GM21526 (cell line): ENCODE measurements around the gene MRPS31.

Experiments
- ATAC-seq: cut with Tn5 transposase; IDR thresholded peaks from one replicate; pipeline ENCODE4 v1.9.1; 2021; ENCODE audit warnings: moderate library complexity; ENCODE audit not compliant: unreplicated experiment, low FRiP score

The MRPS31 gene

DNA sequence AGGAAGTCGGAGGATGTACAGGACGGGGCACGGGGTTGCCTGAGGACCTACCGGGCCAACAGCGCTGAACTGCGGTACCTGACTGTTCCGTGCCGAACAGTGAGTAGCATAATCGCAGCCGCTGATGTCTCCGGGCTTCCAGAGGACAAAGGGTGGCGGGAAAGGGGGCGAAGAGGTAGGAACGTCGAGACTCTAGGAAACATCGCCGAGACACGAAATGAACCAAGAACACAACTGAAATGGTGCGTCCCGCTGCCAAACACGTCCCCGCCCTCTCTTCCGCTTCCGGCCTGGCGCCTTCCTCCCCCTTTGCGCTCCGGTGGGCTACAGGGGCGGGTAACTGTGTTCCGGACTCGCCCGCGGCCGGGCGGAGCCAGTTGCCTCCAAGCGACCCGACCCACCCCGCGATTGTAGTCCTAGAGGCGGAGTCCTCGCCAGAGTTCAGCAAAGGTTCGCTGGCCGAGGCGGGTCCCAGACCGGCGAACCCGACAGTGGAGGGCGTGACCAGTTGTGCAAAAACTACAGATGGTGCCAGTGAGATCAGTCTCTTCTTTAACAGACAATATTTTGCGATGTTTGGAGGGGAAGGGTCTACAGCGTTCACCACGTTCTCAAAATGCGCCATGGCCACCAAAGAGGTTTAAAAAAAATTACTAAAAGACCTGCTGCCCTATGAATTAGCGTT, at the start of gene MRPS31:
MRPS31 (minus strand) TSS at position 257 of the 685 bp plus-strand sequence; CDS start at position 203, 54 bp downstream.
- peak; percentile 92 for ATAC-seq

DNA sequence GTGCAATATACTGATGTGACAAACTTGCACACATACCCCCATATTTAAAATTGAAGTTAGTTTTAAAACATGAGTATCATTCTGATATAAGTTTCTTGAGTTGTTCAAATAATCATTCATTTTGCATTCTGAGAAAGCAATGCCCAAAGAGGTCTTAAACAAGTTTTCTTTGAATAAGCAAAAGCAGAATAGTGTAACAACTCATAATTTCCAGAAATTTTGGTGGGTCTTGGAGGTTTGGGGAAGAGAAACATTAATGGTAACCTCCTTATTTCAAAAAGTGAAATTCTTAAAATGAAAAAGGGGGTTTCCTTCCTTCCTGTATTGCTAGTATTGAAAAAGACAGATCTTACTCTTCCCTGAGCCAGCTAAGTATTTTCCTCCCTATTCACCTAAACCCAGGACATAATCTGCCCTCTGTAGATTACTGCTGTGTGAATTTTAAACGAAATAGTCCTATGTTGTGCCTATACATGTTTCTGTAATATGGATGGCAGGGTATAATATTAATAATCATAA, 48.9 kb upstream of the MRPS31 start:
- ATAC-seq, result no peak

DNA sequence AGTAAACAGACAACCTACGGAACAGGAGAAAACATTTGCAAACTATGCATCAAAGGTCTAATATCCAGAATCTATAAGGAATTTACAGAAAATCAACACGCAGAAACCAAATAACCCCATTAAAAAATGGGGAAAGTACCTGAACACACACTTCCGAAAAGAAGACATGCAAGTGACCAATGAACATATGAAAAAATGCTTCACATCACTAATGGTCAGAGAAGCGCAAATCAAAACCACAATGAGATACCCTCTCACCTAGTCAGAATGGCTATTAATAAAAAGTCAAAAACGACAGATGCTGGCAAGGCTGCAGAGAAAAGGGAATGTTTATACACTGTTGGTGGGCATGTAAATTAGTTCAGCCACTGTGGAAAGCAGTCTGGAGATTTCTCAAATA, 47.9 kb upstream of the MRPS31 start:
- no peak for ATAC-seq

DNA sequence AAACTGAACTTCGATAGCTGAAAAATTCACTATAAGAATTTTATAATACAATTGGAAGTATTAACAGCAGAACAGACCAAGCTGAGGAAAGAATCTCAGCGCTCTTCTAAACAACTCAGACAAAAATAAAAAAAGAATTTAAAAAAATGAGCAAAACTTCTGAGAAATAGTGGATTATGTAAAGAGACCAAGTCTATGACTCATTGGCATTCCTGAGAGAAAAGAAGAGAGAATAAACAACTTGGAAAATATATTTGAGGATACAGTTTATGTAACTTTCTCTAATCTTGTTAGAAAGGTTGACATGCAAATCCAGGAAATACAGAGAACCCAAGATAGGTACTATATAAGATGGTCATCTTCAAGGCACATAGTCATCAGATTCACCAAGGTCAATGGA, 43.8 kb upstream of the MRPS31 start:
- no peak for ATAC-seq

DNA sequence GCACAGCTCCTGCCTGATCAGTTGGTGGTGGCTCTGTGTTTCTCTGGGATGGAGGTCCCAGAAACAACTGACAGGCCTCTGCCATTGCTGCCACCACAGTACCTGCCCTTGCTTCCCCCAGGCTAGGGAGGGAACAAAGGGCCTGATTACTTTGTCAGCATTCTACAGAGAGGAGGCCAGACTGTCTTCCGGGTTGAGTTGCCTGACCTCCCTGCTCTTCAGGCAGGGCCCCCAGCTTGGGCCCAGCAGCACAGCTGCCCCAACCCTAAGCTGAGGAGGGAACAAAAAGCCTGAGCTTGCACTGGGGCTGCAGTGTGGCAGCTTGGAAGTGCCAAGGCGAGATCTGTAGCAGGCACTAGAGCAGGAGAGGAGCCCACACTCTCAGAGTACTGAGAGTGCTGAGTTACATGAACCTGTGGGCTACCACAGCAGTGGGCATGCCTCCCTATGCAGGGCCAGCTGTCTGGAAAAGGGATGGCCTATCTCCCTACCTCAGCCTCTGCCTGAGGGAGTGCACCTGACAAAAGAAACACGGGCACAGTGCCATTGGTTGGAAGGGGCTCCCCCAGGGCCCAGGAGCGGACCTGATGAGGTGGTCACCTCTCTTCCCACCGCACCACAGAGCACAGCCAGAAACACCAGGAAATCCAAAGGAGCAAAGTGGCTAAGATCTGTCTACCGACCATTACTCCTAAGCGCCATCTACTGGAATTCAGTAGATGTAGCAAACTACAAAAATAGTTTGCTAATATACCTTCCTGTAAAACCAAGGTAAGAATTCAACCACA, 42.9 kb upstream of the MRPS31 start:
- no peak for ATAC-seq

DNA sequence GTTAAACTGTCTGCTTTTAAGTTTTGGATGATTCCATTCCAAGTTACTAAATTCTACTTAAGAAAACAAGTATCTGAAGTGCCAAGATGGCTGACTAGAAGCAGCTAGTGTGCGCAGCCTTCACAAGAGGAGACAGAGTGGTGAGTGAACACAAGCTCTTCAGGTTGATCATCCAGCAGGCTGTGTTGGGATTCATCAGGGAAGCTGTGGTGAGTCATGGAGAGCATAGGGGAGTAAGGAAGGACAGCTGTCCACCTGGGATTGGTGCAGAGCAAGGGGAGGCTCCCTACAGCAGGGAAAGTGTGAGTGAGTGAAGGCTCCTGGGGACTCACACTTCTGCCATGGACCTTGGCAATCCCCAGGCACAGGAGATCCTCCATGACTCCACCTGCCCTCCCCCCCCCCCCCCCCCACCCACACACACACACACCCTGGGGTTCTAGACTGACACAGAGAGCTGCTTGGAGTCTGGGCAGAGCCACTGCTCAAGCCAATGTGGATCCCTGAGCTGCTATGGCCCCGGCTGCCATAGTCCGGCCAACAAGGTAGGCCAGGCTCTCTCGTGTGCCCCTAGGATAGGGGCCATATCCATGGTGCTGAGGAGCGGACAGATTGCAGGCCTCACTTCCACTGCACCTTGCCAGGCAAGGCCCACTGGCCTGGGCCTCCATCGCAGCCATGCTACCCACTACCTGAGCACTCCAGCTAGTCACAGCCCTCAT, 41.9 kb upstream of the MRPS31 start:
- ATAC-seq, result no peak

DNA sequence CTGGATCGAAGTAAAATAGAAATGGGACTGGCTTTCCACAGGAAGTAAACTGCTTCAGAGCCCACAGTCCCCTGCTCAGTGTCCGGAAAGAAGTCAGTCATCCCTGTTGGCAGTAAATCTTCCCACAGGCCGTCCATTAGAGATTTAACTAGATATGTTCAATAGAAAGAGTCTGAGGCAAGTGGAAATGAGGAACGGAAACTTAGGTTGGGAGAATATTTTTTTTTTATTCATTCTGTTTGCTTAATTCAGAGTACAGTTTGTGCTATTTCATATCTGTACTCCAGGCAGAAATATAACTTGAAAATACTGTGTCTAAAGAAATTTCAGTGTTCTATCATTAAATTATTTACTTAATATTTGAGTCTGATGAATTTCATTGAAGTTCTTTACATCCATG, 41.1 kb upstream of the MRPS31 start:
- no peak for ATAC-seq

DNA sequence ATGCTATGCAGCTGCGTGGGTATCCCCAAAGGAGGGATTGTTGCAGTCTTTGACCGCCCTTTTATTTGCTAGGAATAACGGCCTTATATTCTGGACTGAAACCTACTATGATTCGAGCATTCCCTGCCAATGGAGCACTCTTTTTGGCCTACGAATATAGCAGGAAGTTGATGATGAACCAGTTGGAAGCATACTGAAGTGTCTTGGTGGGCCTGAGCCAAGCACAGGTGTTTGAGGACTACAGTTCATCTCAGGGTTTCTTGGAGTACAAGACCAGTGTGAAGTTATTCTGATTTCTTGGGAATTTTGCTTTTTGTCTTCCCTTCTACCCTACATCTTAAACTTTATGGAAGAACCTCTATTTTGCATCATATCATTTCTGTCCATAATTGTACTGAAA, 38.5 kb upstream of the MRPS31 start:
- no peak for ATAC-seq

DNA sequence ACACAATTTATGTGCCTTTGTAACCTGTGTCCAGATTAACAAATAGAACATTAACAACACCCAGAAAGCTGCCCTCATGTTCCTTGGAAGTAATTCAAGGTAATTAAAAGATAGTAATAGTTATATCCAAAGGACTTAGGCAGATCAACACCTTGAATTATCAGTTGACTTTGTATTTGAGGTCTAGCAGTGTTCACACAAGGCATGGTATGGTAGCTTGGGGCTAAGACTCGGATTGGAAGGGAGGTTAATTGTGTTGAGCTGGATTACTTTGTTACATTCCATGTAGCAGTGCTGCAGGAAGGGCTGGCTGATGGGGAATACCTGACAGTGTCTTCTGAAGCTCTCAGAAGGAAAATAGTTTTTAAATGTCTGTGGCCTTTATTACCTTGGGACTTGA, 35.3 kb upstream of the MRPS31 start:
- no peak for ATAC-seq

DNA sequence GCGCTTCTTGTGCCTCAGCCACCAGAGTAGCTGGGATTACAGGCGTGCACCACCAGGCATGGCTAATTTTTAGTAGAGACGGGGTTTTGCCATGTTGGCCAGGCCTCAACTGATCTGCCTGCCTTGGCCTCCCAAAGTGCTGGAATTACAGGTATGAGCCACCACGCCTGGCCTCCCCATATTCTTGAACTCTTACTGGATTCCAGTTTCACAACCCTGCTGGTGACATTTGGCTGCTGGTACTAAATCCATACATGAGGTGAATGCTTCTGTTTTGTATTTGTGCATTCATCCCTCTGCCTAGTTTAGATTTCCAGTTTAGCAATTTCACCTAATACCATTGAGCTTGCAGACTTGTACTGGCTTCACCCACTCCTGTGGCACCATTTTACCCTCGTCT, 32.3 kb upstream of the MRPS31 start:
- no peak for ATAC-seq

DNA sequence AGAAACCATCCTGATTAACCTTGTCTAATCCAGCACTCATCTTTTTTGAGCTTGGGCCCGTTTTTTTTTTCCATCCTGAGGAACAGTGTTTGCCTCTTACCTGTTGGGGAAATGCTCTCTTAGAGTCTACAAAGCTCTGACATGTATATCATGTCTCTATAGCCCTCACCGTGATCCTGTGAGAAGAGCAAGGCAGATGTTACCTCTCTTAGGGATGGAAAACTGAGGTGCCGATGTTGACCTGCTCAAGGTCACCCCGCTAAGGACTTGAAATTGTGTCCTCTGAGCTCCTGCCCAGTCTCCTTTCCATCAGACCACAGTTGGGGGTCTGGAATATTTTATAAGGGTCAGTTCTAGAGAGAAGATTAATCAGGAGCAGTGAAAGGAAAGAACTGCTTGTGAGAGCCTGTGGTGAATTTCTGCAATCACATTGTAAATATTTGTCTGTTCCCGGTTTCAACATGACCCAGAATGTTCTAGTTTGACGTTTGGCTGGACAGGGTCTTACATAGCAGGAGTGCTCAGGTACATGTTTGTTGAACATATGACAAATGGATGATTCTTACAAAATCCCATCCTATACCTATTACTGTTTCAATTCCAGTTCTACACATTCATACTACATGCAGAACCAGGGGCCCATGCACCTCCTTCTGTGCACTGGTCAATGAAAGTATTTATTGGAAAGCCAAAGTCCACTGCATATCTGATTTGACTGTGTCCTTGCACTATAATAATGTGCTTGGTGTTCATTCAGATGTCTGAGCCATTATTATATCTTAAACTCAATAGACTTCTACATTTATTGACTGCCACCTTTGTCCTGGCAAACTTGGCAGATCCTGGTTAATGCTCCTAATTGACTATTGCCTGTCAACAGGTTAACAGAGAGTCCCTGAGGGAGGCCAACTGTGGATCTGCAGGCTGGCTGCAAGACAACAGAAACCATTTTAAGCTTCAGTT, 30.5 kb upstream of the MRPS31 start:
- ATAC-seq, result no peak

DNA sequence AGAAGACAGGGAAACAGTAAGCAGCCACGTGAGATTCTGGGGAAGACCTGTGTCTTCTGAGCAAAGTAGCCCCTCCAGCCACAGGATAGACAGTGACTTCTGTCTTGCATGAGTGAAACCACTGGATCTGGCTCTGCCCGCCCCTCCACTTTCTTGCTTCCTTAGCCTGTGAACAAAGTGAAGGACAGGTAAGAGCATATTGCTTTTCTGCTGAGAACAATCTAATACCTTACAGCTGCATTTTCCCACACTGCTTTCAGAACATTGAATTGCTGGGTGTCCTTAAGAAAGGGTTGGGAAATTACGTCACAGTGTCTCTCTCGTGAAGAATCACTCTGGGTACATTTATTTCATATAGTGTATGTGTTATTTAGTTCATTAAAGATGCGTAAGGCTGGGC, 29.6 kb upstream of the MRPS31 start:
- no peak for ATAC-seq

DNA sequence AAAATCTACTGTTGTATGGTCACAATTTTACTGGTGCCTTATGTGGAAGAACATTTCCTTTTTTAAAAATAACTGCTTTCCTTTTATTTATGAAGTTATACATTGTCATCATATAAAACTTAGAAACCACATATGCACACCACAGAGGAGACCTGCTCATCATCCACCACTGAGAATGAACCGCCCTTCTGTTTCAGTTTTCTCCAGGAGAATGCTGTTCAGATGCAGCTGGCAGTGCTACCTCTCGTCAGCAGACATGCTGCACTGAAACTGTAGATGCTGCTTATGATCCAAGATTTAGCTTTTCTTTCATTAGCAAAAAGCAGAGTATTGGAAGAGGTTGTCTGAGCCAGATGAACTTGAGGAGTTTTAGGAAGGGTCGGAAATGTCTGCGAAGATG, 28.5 kb upstream of the MRPS31 start:
- ATAC-seq, result no peak

DNA sequence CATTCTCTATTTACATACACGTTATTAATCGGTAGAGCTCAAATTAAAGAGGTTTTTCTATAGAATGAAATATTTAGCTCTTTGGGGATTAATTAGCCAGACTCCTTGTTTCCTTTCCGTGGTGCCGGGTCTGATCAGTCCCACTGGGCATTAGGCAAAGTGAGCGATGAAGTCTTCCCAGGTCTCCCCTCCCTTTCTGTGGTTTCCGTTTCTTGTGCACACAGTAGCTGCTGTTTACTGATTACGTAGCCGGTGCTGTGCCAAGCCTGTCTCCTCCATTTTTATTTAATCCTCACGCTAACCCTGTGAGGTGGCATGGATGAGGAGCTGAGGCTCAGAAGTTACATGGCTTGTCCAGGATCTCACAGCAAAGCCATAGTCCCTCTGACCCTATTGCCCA, 27.4 kb upstream of the MRPS31 start:
- ATAC-seq, result no peak

DNA sequence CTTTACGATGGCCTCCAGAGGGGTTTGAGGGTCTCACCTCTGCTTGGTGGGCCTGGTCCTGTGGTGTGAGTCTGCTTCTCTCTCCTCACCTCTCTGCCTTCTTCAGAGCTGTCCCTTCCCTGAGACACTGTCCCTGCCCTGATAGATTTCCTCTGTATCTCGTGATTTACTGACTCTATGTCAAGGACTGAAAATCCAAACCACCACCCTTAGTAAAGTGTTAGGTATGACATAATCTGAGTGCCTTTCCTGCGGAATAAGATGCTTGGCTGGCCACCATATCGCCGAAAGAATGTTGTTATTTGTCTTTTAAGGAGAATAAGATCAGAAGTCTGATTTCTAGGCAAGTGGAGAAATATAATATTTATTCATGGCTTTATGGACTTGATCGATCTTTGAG, 25.7 kb upstream of the MRPS31 start:
- ATAC-seq, result no peak

DNA sequence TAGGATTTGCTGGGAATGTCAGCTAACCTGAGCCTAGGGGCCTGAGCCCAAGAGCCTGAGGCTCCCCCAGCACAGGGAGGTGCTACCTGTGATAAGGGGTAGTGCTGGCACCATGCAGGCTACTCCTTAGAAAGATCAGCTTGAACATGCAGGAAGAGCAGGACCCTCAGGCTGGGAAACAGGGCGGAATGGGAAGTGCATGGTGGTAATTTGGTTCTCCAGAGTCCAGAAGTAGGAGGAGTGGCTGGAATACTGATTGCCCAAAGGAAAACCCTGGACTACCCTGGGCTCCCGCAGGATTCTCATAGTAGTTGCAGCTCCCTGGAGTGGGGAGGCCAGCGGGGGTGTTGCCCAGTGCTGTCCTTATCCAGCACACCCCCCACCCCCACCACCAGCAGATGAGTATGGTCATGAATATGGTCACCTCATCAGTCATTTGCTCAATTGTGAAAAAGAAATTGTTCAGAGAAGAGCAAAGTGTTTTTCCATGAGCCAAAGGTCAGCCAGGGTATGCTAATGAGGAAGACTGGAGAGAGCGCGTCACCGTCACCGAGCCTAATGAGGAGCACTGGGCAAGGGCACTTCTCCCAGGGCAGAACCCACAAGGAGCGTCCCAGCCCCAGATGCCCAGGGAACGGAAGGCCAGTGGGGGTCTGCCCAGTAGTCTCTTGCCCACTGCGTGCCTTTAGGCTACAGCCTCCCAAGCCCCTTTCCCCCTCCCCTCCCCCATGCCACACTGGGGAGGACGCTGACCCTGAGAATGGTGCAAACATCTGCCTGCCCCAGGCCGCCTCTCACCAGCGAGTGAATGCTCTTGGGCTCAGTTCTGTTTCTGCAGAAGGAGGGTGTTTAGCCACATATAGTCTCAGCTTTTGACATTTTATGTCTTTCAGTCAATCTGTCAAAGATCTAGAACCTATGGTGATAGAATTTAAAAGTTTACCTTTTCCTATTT, 23.7 kb upstream of the MRPS31 start:
- no peak for ATAC-seq

DNA sequence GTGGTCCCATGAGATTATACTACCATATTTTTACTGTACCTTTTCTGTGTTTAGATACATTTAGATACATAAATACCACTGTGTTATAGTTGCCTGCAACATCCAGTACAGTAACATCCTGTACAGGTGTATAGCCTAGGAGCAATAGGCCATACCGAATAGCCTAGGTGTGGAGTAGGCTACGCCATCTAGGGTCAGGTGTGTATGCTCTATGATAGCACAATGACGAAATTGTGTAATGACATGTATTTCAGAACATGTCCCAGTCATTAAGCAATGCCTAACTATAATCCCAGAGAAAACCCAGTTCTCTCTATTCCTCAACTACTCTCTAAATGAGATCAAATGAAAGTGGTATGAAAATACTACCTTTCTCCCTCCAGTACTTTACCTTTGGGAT, 22.3 kb upstream of the MRPS31 start:
- ATAC-seq, result no peak

DNA sequence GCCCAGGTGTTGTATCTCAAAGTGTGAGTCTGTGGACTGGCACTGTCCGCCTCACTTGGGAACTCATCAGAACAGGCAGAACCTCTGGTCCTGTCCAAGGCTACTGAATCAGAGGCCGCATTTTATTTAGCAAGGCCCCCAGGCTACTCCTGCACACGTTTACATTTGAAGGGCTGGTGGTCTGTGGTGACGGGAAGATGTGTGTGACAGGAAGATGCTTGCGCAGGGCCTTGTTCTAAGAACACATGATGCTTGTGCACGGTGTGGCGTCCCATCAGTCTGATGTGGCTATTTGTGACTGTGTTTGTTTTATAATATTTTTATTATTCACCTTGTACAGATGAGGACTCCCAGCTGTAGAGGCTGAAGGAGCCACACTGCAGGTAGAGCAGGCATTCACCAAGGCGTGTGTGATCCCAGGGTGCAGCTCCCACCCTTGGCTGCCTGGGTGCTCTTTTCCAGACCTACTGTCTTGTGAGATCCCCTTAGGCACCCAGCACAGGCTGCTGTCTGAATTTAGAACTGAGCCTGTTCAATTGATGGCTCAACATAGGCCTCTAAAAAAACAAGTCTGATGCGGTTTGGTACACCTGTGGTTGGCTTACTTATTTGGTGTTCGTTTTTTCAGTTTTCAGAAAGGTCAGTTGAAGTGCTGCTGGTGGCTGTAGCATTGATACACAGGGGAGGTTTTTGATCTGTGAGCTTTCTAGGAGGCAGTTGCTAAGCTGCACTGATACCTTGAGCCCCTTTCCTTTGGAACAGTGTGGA, 21.5 kb upstream of the MRPS31 start:
- ATAC-seq, result peak; percentile 37
